Right ventricle myocardium inferior (tissue), 1 donor: ENCODE results near the gene SUSD2. TPM values are rescaled to one million over a fixed set of nuclear protein-coding genes. Genes with fewer than 3 reads are reported as not detected.
"Not testable (repeated sequence)": the region's sequence is repeated elsewhere in the genome, so short reads cannot be mapped to it uniquely, and the experiment has no call there.

ENCODE experiments used
- ATAC-seq: fragments of 200-7000 bp; cut with Tn5 transposase; one replicate; pipeline ENCODE4 v1.9.1; 2020; ENCODE audit warnings: mild to moderate bottlenecking, moderate library complexity
- DNase-seq: peaks from one replicate; pipeline ENCODE4 v3.0.0; 2021; ENCODE audit errors: missing footprints
- intact Hi-C: fragments of 100-400 bp; cut with DNase I; formaldehyde crosslinking; loops from one replicate; pipeline ENCODE4 v1.11.0; 2022
- long read RNA-seq: library from polyadenylated mRNA; unstranded; transcript quantifications from one replicate; pipeline ENCODE4 v2.0.0, GENCODE V29; 2021
- total RNA-seq: library from RNA; stranded (reverse); fragmentation: NEBNext Ultra II Directional; extraction: Animal tissue kit (Norgen Biotek cat#: 25700); gene quantifications from one replicate; pipeline ENCODE4 v1.2.1, GENCODE V29; 2021
- donor health status: DM: no; HTN: yes; CAD: no; lungs with severe emphysema.

SUSD2 gene
- total RNA-seq: 2.8 TPM
- long read RNA-seq, transcript SUSD2-201 (15 exons, 3,404 nt): major isoform, 6 of 8 reads
- long read RNA-seq, partial matches to known transcripts: 2 of 8 reads
- long read RNA-seq, other reads (novel, unspliced or antisense): 0 of 8 reads

DNA sequence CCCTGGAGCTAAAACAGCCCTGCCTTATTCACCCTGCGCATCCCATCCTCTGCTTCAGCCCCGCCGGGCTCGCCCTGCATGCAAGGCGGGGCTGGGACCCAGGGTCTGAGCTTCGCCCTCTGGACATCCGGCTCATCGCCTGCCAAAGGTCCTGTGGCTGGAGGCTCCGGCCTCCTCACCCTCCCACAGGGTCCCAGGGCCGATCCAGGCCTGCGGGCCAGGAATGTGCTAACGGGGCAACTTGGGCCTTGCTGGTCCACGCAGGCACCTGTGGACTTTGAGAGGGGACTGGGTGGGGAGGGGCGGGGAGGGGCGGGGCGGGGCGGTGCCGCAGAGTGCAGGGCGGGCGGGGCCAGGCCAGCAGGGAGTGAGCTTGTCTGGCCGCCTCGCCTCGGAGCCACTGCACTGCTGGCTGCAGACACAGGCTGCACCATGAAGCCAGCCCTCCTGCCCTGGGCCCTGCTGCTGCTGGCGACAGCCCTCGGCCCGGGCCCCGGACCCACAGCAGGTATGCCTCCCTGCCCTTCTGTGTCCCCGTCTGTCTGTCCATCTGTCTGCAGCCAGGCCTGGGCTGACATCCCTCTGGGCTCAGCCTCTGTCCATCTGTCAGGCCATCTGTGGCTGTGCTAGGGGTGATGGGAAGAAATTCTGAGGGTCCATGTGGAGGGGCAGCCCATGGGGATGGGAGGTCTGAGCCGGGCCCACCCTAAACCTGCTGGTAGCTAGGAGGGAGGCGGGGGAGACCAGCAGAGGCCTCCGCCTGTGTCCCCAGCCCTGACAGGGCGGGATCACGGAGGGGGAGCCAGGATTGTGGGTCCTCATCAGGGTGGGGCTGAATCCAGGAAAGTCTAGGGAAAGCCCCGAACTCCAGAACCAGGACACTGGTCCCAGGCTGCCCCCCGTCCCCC, at the start of gene SUSD2:
TSS of gene SUSD2 (plus strand) at position 400 of the 908 bp plus-strand sequence. CDS start at position 433, 33 bp downstream.
- intact Hi-C loops: no loop called here
- ATAC-seq: peak; percentile 6
- peak; percentile 69 for DNase-seq

DNA sequence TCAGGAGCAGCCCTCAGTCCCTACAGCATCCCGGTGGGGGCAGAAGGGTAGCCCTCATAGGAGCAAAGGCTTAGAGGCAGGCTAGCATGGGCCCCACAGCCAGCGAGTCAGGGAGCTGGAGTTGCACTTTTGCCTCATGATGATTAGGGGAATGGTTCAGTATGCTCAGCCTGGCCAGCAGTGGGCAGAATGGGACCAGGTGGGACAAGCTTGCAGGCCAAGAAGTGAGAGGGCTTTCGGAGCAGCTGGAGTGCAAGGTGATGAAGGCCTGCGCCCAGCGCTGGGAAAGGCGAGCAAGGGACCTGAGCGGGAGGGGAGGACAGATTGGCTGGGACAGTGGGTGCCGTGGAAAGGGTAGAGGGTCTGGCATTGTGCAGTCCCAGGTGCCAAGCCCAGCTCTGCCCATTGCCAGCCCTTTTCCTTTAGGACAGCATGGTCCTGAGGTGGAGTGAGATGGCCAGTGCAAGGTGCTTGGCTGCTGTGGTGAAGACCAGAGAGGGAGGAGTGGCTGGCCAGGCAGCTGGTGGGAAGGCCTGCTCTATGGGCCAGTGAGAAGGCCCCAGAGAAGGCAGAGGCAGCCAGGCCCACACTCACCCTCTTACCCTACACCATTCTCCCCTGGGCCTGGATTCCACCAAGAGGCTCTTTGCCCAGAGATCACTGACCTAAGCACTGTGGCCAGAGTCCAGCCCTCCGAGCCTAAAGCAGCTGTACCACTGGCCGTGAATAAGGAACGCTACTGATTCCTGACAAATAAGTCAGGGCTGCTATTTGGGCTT, 47.9 kb upstream of the SUSD2 start:
- no peak for DNase-seq
- intact Hi-C loops: loop anchor here (2.0 kb wide), 1 partner anchor 41 kb away; no protein-coding TSS in a partner anchor

DNA sequence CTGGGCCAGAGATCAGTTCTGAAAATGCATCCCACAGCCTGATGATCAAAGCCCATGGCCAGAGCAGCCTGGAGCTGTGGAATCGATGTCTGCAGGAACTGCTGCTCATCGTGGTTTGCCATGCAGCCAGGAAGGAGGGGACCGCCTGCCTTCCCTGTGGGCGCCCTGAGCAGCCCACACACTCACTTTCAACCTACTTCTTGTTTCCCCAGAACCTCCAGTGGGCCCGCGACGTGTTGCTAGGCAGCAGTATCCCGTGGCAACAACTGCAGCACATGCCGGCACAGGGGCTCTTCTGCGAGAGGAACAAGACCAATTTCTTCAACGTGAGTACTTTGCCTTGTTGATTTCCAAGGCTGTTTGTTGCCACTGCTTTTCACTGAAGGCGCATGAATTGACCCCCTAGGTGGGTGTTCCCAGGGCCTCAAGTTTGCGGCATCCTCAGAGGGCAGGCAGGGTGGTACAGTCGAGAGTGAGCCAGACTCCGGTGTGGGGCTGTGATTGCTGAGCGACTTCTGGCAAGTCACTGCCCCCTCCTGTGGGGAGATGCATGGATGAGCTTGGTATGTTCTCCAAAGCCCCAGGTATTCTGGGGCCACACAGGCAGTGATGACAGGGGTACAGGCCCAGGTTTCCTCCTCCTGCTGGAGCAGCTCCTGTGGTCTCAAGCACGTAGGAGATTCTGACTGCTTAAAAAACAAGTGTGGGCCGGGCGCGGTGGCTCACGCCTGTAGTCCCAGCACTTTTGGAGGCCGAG, 47.0 kb upstream of the SUSD2 start:
- intact Hi-C loops: no loop called here
- no peak for ATAC-seq
- peak; percentile 86 for DNase-seq

More for the DNA sequence above, 47.9 kb upstream of the SUSD2 start:
- ATAC-seq: peak; percentile 49

DNA sequence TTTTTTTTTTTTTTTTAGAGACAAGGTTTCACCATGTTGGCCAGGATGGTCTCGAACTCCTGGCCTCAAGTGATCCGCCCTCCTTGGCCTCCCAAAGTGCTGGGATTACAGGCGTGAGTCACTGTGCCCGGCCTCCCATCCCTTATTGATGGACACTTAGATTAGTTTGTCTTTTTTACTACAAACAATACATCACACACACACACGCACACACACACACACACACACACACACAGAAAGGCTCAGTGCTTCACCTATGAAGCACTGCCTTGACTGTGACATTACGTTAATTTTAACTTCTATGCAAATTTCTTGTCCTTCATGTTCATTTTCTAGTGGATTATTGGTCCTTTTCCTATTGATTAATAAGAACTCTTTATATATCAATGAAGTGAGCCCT, 44.8 kb upstream of the SUSD2 start:
- ATAC-seq, DNase-seq, intact Hi-C loops: not testable (repeated sequence)

DNA sequence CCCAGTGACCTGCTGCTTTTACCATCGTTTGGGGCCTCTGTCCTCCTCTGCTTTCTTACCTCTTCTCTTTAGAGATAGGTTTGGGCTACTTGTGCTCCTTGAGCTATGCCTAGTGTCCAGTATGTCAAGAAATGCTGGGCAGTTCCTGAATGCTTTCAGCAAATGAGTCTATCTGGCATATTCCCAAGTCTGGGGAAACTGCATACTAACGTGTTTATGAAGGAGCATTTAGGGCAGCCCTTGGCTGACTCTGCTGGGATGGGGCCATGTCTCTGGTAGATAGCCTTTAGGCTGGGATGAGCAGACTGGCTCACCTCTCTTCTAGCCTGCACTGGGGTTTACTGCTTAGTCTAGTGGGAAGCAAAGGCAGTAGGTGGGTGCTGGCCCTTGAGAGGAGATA, 43.7 kb upstream of the SUSD2 start:
- ATAC-seq (no peak), DNase-seq (no peak)
- intact Hi-C loops: no loop called here

GRCh38 chr22:24138649-24139420, 42.5 kb upstream of the SUSD2 start:
- ATAC-seq (no peak), DNase-seq (no peak)
- intact Hi-C loops: no loop called here

DNA sequence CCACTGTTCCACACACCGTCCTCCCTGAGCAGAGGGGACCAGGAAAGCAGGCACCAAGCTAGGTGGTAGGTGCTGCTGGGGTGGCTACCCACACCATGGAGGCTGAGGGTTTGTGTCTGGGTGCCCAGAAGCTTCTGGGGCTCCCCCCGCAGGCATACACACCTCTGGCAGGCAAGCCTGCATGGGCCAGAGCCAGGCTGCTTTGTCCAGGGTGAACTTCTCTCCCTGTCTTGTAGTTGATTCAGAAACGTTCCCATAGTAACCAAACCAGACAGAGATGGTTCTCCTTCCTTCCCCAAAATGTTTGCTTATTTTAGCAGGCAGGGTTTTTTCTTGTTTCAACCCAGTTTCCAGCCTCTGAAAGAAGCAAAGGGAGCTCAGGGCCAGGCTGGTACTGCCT, 40.9 kb upstream of the SUSD2 start:
- intact Hi-C loops: no loop called here
- ATAC-seq (peak; percentile 49), DNase-seq (no peak)

GRCh38 chr22:24141586-24141985, 39.7 kb upstream of the SUSD2 start:
- intact Hi-C loops: no loop called here
- ATAC-seq (no peak), DNase-seq (no peak)

GRCh38 chr22:24142241-24142640, 39.0 kb upstream of the SUSD2 start:
- DNase-seq: no peak
- intact Hi-C loops: no loop called here

DNA sequence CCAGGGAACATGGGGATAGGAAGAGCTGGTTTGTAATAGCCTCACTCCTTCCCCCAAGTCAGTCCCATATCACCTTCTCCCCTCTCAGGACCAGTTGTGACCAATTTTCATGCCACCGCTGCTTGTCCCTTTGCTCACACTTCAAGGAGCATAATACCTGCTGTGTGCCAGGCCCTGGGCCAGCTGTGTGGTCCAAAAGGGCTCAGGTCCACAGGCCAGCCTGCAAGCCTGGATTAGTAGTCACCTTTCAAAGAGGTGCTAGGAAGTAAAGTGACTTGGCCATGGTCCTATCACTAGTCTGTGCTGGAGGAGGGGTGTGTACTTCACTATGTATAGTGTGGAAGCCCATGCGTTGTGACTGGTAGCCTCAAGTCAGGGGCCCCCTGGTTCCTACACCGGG, 38.5 kb upstream of the SUSD2 start:
- peak; percentile 0 for DNase-seq
- intact Hi-C loops: no loop called here

More at GRCh38 chr22:24142241-24142640, 39.0 kb upstream of the SUSD2 start:
- ATAC-seq: no peak

DNA sequence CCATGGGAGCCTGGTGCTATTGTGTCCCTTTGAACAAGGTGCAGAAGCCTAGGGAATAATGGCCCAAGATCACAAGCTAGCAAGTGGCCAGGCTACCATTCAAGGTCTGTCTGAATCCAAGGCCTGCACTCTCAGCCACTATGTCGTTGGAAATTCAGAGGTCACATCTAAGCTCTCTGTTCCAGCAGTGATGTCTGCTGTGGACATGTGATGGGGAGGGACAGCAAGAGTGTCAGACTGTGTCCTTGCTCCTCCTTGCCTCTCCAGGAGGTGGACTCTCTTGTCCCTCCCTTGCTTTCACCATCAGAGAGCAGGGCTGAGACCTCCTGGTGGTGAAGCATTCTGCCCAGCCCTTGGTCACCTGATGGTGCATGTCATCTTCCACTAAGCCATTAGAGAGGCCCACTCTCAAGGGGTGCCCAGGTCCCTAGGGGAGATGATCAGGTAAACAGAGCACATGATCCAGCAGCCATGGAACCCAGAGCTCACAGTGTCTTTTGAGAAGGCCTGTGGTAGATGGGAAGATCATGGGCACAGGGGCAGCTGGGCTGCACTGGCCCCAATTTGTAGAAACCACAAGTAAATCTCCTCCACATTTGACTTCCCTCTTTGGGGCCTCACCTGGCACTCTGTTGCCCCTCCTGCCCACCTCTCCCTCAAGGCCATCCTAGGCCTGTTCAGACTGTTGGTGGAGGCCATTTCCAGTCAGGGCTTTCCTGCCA, 37.1 kb upstream of the SUSD2 start:
- no peak for ATAC-seq
- peak; percentile 21 for DNase-seq
- intact Hi-C loops: loop anchor here (2.0 kb wide), 1 partner anchor 17 kb away; no protein-coding TSS in a partner anchor

More for the DNA sequence above, 38.5 kb upstream of the SUSD2 start:
- ATAC-seq: no peak

GRCh38 chr22:24144778-24145085, 36.6 kb upstream of the SUSD2 start:
- DNase-seq (peak; percentile 61), ATAC-seq (peak; percentile 62)
- intact Hi-C loops: loop anchor here (2.0 kb wide), 1 partner anchor 16 kb away; no protein-coding TSS in a partner anchor

DNA sequence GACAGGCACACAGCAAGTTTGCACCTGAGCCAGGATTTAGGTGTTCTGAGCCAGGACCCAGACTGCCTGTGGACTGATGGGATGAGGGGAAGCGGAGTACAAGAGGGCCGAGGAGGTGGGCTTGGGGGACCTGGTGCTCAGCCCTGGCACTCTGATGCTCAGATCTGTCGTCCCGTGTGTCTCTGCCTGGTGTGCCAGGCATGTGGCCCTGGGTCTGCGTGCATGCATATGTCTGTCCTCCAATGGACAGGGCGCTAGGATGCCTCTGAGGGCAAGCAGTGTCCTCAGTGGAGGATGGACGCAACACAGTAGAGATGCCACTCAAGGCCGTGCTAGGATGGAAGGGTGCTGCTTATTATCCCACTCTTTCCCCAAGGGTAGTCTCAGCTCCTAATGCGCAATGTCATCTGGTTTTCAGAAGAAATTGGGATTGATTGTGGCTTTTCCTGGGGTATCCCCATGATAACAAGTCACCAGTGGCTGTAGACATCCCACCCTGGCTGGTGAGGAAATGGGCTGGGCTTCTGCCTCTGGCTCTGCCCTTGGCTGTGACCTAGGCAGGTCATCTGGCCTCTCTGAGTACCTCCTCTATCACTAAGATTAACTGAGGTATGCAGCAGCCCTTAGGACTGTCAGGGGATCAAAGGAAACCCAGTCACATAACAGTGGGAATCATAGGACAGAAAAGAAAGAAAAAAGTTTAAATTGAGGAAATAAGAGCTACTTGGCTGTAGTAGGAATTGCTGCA, 35.7 kb upstream of the SUSD2 start:
- ATAC-seq (peak; percentile 41), DNase-seq (peak; percentile 60)
- intact Hi-C loops: loop anchor here (2.0 kb wide), 1 partner anchor 15 kb away; no protein-coding TSS in a partner anchor

DNA sequence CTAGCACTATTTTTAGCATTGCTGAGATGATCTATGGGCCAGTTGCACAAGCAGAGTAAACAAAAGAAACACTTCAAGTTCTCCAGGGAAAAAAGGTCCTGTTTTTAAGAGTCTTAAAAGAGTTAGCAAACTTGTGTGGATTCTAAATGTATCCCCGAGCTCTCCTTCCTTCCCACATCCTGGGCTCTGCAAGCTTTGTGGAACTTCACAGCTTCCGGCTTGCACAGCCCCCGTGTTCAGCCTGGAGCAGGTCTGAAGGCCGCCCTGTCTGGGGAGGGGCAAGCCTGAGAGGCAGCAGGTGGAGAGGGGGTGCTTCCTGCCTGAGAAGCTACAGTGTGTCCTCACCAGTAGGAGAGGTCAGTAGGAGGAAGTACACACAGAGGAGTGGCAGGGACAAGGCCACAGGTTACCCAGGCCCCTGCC, 35.1 kb upstream of the SUSD2 start:
- peak; percentile 50 for DNase-seq
- peak; percentile 18 for ATAC-seq
- intact Hi-C loops: no loop called here

DNA sequence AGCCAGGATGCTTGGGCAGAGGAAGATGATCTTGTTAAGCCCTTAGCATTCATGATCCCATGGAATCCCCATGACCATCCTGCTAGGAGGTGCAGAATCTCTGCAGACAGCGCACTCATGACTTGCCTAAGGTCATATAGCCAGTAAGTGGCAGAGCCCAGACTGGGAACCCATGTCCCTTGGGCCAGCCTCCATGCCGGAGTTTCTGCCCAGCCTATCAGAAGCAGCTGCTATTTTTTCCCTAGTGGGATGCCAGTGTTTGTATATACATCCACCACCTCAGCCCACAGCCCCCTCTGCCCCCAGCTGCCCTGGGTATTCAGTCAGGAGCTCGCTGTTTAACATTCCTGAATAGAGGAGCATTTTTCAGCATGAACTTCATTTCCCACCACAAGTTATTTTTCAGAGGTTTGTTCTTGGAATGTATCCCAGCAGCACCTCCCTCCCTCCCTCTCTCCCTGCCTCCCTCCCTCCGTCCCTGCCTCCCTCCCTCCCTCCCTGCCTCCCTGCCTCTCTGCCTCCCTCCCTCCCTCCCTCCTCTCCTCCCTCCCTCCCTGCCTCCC, 34.4 kb upstream of the SUSD2 start:
- intact Hi-C loops: no loop called here
- DNase-seq: peak; percentile 65
- ATAC-seq: peak; percentile 24

DNA sequence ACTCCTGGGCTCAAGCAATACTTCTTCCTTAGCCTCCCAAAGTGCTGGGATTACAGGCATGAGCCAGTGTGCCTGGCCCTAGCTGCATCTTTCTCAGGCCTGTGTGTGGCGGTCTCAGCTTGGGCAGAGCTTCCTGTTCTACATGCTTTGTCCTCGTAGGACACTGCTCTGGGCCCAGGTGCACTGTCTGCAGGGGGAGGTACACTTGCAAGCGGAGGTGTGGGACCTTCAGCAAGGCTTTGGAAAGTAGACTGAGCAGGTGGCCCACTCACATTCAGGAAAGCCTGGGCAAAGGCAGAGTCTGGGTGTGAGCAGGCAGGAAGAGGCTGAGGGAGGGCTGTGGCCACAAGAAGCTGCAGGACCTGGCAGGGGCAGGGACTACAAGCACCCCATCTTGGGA, 33.6 kb upstream of the SUSD2 start:
- intact Hi-C loops: no loop called here
- DNase-seq (peak; percentile 42), ATAC-seq (no peak)
